ENCODE data around the gene BCL11A. TPM values are rescaled to one million over a fixed set of nuclear protein-coding genes. Genes with fewer than 3 reads are reported as not detected.

BCL11A gene
- total RNA-seq, 1 donor from 2014 or later, result 10.7 TPM

- no peaks in the 10 kb centered on the region for H3K36me3 Mint-ChIP-seq (ENCODE audit: unreplicated experiment)
- H3K4me1 Mint-ChIP-seq (ENCODE audit: unreplicated experiment), result peaks cover 21% of the 10 kb centered on the region
- no peaks in the 10 kb centered on the region for H3K9me3 Mint-ChIP-seq (ENCODE audit: unreplicated experiment)
- no peaks in the 10 kb centered on the region for H3K27me3 Mint-ChIP-seq (ENCODE audit: unreplicated experiment)
- no peak overlapping the region for H3K4me3 Mint-ChIP-seq (ENCODE audit: unreplicated experiment)
- DNase-seq (ENCODE audit: extremely low spot score, unreplicated experiment), result no peak
- H3K27ac Mint-ChIP-seq (ENCODE audit: unreplicated experiment), result no peak overlapping the region
- no peak for TF ChIP-seq CTCF (IDR thresholded peaks at IDR 0.05)
Measured at GRCh38 chr2:60538101-60538500, 15.4 kb downstream of the BCL11A start.

- Mint-ChIP-seq H3K27me3 (ENCODE audit: unreplicated experiment) (no peaks in the 10 kb centered on the region), H3K4me3 (ENCODE audit: unreplicated experiment) (no peak overlapping the region), H3K27ac (ENCODE audit: unreplicated experiment) (no peak overlapping the region), H3K4me1 (ENCODE audit: unreplicated experiment) (peaks cover 34% of the 10 kb centered on the region), H3K36me3 (ENCODE audit: unreplicated experiment) (no peaks in the 10 kb centered on the region), H3K9me3 (ENCODE audit: unreplicated experiment) (no peaks in the 10 kb centered on the region)
- DNase-seq (ENCODE audit: extremely low spot score, unreplicated experiment), result no peak
- TF ChIP-seq CTCF (IDR thresholded peaks at IDR 0.05), result no peak
Measured at GRCh38 chr2:60536746-60537145, 16.7 kb downstream of the BCL11A start.

- no peak for TF ChIP-seq CTCF (IDR thresholded peaks at IDR 0.05)
- Mint-ChIP-seq H3K27ac (ENCODE audit: unreplicated experiment) (no peak overlapping the region), H3K36me3 (ENCODE audit: unreplicated experiment) (no peaks in the 10 kb centered on the region), H3K4me1 (ENCODE audit: unreplicated experiment) (peaks cover 41% of the 10 kb centered on the region), H3K4me3 (ENCODE audit: unreplicated experiment) (no peak overlapping the region), H3K9me3 (ENCODE audit: unreplicated experiment) (no peaks in the 10 kb centered on the region), H3K27me3 (ENCODE audit: unreplicated experiment) (no peaks in the 10 kb centered on the region)
- no peak for DNase-seq (ENCODE audit: extremely low spot score, unreplicated experiment)
Measured at GRCh38 chr2:60535685-60536312, 17.7 kb downstream of the BCL11A start.

- no peak for DNase-seq (ENCODE audit: extremely low spot score, unreplicated experiment)
- Mint-ChIP-seq H3K36me3 (ENCODE audit: unreplicated experiment) (no peaks in the 10 kb centered on the region), H3K9me3 (ENCODE audit: unreplicated experiment) (no peaks in the 10 kb centered on the region), H3K27me3 (ENCODE audit: unreplicated experiment) (no peaks in the 10 kb centered on the region), H3K4me3 (ENCODE audit: unreplicated experiment) (no peak overlapping the region), H3K4me1 (ENCODE audit: unreplicated experiment) (peaks cover 48% of the 10 kb centered on the region), H3K27ac (ENCODE audit: unreplicated experiment) (no peak overlapping the region)
- no peak for TF ChIP-seq CTCF (IDR thresholded peaks at IDR 0.05)
Measured at GRCh38 chr2:60534892-60535684, 18.4 kb downstream of the BCL11A start.

GRCh38 chr2:60534052-60534685 lies 19.3 kb downstream of the BCL11A start:
- Mint-ChIP-seq H3K27me3 (ENCODE audit: unreplicated experiment) (no peaks in the 10 kb centered on the region), H3K36me3 (ENCODE audit: unreplicated experiment) (no peaks in the 10 kb centered on the region), H3K27ac (ENCODE audit: unreplicated experiment) (no peak overlapping the region), H3K9me3 (ENCODE audit: unreplicated experiment) (no peaks in the 10 kb centered on the region), H3K4me1 (ENCODE audit: unreplicated experiment) (peaks cover 51% of the 10 kb centered on the region), H3K4me3 (ENCODE audit: unreplicated experiment) (no peak overlapping the region)
- no peak for TF ChIP-seq CTCF (IDR thresholded peaks at IDR 0.05)
- no peak for DNase-seq (ENCODE audit: extremely low spot score, unreplicated experiment)

Data from osteocyte (in vitro differentiated cells).